Measurements from ENCODE around the gene CEP104.

CEP104 gene

DNA sequence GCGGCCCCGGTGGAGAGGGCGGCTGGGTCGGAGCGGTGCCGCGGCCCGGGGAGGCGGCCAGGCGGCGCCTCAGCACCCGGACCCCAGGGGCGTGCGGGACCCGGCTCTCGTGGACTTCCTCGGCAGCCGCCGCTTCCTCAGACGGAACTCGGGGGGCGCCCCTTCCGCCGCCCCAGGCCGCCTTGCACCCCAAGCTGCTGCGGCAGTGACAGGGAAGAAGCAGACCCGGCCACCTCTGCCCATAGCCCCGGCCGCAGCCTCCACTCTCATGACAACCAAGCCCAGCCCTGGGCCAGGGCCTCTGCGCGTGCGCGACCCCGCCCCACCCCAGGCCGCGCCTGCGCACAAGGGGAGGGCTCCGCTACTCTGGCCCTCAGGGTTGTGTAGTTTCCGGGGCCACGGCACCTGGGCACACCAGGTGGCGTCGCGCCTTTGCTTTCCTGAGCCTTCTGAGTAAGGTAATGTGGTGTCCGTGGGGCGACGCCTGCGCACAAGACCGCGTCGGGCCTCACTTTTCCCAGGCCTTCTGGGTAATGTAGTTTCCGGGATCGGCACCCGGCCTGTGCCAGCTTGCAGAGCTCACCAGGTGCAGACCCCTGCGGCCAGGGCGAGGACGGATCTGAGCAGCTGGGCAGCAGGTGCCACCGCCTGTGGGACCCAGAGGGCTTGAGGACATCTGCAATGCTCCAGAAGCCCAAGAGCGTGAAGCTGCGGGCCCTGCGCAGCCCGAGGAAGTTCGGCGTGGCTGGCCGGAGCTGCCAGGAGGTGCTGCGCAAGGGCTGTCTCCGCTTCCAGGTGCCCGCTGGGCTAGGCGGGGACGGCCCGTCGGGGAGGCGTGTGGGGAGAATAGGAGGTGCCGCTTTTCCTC is at the start of gene CEP104, which contains the start of gene DFFB:
CEP104 (minus strand) TSS at position 289 of the 868 bp plus-strand sequence. CDS start 4,804 bp downstream, outside the sequence.
DFFB (plus strand) TSS at position 554 of the 868 bp plus-strand sequence; CDS start at position 682, 128 bp downstream.
- peak; percentile 14 for DNase-seq (ENCODE audit: low read depth)
- H3K4me3 ChIP-seq (ENCODE audit: control insufficient read depth, low read depth, low read length), result peak within 1 kb of the TSS; percentile 94
- TF ChIP-seq, protein P1, sequence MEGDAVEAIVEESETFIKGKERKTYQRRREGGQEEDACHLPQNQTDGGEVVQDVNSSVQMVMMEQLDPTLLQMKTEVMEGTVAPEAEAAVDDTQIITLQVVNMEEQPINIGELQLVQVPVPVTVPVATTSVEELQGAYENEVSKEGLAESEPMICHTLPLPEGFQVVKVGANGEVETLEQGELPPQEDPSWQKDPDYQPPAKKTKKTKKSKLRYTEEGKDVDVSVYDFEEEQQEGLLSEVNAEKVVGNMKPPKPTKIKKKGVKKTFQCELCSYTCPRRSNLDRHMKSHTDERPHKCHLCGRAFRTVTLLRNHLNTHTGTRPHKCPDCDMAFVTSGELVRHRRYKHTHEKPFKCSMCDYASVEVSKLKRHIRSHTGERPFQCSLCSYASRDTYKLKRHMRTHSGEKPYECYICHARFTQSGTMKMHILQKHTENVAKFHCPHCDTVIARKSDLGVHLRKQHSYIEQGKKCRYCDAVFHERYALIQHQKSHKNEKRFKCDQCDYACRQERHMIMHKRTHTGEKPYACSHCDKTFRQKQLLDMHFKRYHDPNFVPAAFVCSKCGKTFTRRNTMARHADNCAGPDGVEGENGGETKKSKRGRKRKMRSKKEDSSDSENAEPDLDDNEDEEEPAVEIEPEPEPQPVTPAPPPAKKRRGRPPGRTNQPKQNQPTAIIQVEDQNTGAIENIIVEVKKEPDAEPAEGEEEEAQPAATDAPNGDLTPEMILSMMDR (IDR thresholded peaks at IDR 0.05; ENCODE audit: control insufficient read depth, insufficient read depth, low read depth, low read length, missing control alignments), result peak; percentile 4

- TF ChIP-seq, protein P1 (IDR thresholded peaks at IDR 0.05; ENCODE audit: control insufficient read depth, insufficient read depth, low read depth, low read length, missing control alignments), result no peak
- no peak for DNase-seq (ENCODE audit: low read depth)
Observed at GRCh38 chr1:3906672-3907020, 49.6 kb upstream of the CEP104 start.

DNA sequence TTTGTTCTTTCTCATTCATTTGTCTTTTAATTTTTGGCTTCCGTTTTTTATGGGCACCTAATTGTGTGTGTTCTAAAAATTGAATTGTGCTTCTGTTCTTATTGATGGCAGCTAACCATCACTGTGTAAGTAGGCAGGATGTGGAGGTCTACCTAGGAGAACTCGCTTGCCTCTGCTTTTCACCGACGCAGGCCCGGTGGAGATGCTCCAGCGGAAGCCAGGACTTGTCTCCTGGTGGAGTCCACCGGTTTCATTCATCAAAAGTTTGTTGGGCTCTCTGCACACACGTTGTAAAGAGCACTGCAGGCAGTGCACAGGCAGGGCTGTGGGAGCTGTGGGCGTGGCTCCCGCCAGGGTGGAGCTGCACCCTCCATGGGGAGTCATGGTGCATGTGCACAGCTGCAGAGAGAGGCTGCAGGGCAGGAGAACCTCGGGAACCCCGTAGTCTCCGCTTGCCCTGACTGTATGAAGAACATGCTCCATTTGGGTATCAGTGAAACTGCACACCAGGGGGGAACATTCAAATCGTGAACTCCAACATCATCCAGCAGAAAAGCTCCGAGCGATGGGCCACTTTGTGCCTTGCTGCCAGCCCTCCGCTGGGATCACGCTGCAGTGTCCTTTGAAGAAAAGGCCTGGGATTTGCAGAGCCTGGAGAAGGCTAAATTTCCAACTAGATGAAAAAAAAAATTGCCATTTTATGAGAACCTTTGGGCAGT is 49.1 kb upstream of the CEP104 start:
- no peak overlapping the region for H3K4me3 ChIP-seq (ENCODE audit: control insufficient read depth, low read depth, low read length)
- TF ChIP-seq, protein P1 (IDR thresholded peaks at IDR 0.05; ENCODE audit: control insufficient read depth, insufficient read depth, low read depth, low read length, missing control alignments), result no peak
- DNase-seq (ENCODE audit: low read depth), result no peak

More at GRCh38 chr1:3906672-3907020, 49.6 kb upstream of the CEP104 start:
- H3K4me3 ChIP-seq (ENCODE audit: control insufficient read depth, low read depth, low read length), result no peak overlapping the region

GRCh38 chr1:3905266-3905952 is 48.4 kb upstream of the CEP104 start:
- H3K4me3 ChIP-seq (ENCODE audit: control insufficient read depth, low read depth, low read length), result no peak overlapping the region
- TF ChIP-seq, protein P1 (IDR thresholded peaks at IDR 0.05; ENCODE audit: control insufficient read depth, insufficient read depth, low read depth, low read length, missing control alignments), result no peak

DNA sequence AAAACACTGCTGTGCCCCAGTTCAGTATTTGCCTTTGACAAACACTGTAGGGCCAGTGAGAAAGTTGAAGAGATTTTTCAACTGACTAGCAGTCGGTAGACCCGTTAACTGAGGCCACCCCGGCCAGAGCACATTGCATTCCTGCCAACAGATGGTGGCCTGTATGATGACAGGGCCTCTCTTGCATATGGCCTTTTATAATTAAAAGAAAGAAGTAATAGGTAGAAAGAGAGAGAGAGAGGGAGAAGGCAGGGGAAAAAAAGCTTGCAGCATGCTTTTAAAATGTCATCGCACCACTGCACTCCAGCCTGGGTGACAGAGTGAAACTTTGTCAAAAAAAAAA is 47.8 kb upstream of the CEP104 start:
- no peak overlapping the region for H3K4me3 ChIP-seq (ENCODE audit: control insufficient read depth, low read depth, low read length)
- TF ChIP-seq, protein P1 (IDR thresholded peaks at IDR 0.05; ENCODE audit: control insufficient read depth, insufficient read depth, low read depth, low read length, missing control alignments), result no peak
- DNase-seq (ENCODE audit: low read depth), result no peak

More at GRCh38 chr1:3905266-3905952, 48.4 kb upstream of the CEP104 start:
- DNase-seq (ENCODE audit: low read depth), result no peak
